ENCODE measurements around the gene TUT1. TPM values are rescaled to one million over a fixed set of nuclear protein-coding genes. Genes with fewer than 3 reads are reported as not detected.
"Not testable (repeated sequence)": the region's sequence is repeated elsewhere in the genome, so short reads cannot be mapped to it uniquely, and the experiment has no call there.

Gene TUT1
- total and polyA plus RNA-seq, 12 donors: 7.0 to 67.6 (median 15.5) TPM

GRCh38 chr11:62569611-62570010 lies 21.7 kb downstream of the TUT1 start:
- Histone ChIP-seq H3K36me3 (replicated peaks in 1 of 2) (peaks cover 0 to 78% of the 10 kb centered on the region in 2 donors), H3K27me3 (no peaks in the 10 kb centered on the region), H3K4me1 (replicated peaks in 1 of 2) (peaks cover 7 to 27% of the 10 kb centered on the region in 2 donors), H3K27ac (no peak overlapping the region), H3K9me3 (replicated peaks in 1 of 3) (no peaks in the 10 kb centered on the region), H3K4me3 (no peak overlapping the region)
- intact Hi-C loops (cut with DNase I): no loop called here
- WGBS, 4 donors: 59 to 73% (median 68%) methylated on average over 1 of the region's 1 CpG
- no peak for TF ChIP-seq CTCF (IDR thresholded peaks at IDR 0.05)
- TF ChIP-seq POLR2A (IDR thresholded peaks at IDR 0.05): no peak
- no peak for DNase-seq

- Histone ChIP-seq H3K9me3 (replicated peaks in 1 of 3) (no peaks in the 10 kb centered on the region), H3K4me3 (no peak overlapping the region), H3K27ac (no peak overlapping the region), H3K36me3 (replicated peaks in 1 of 2) (peaks cover 0 to 97% of the 10 kb centered on the region in 2 donors), H3K27me3 (no peaks in the 10 kb centered on the region), H3K4me1 (replicated peaks in 1 of 2) (peaks cover under 1 to 17% of the 10 kb centered on the region in 2 donors)
- WGBS, 4 donors: 69 to 83% (median 76%) methylated on average over 8 of the region's 8 CpGs
- intact Hi-C loops (cut with DNase I): no loop called here
- DNase-seq: no peak
- TF ChIP-seq POLR2A (IDR thresholded peaks at IDR 0.05): no peak
- no peak for TF ChIP-seq CTCF (IDR thresholded peaks at IDR 0.05)
Measured at GRCh38 chr11:62567018-62567633, 24.2 kb downstream of the TUT1 start.

- intact Hi-C loops (cut with DNase I): no loop called here
- Histone ChIP-seq H3K27ac (no peak overlapping the region), H3K27me3 (no peaks in the 10 kb centered on the region), H3K9me3 (replicated peaks in 1 of 3) (no peaks in the 10 kb centered on the region), H3K36me3 (replicated peaks in 1 of 2) (peaks cover 0 to 97% of the 10 kb centered on the region in 2 donors), H3K4me1 (replicated peaks in 1 of 2) (peaks cover 0 to 8% of the 10 kb centered on the region in 2 donors), H3K4me3 (no peak overlapping the region)
- DNase-seq: no peak
- 93 to 94% (median 94%) methylated on average over 8 of the region's 8 CpGs for whole genome bisulfite sequencing, 4 donors
- TF ChIP-seq CTCF (IDR thresholded peaks at IDR 0.05) (no peak), POLR2A (IDR thresholded peaks at IDR 0.05) (no peak)
Measured at GRCh38 chr11:62566247-62566646, 25.1 kb downstream of the TUT1 start.

- Histone ChIP-seq H3K36me3 (replicated peaks in 1 of 2) (peaks cover 0 to 91% of the 10 kb centered on the region in 2 donors), H3K4me3 (no peak overlapping the region), H3K27ac (no peak overlapping the region), H3K4me1 (replicated peaks in 1 of 2) (peaks cover 4 to 16% of the 10 kb centered on the region in 2 donors), H3K27me3 (no peaks in the 10 kb centered on the region), H3K9me3 (replicated peaks in 1 of 3) (no peaks in the 10 kb centered on the region)
- intact Hi-C loops (cut with DNase I): no loop called here
- DNase-seq: no peak
- no peak for TF ChIP-seq CTCF (IDR thresholded peaks at IDR 0.05)
- TF ChIP-seq POLR2A (IDR thresholded peaks at IDR 0.05): no peak
- 63 to 70% (median 69%) methylated on average over 5 of the region's 5 CpGs for WGBS, 4 donors
Measured at GRCh38 chr11:62565100-62565802, 26.1 kb downstream of the TUT1 start.

GRCh38 chr11:62561677-62562230 lies 29.6 kb downstream of the TUT1 start:
- not testable (repeated sequence) for H3K27me3 ChIP-seq; H3K4me3 ChIP-seq; DNase-seq; H3K9me3 ChIP-seq (replicated peaks in 1 of 3)
- intact Hi-C loops (cut with DNase I): loop anchor here in 1 of 2 donors (5.0 kb wide), 1 partner anchor 139 kb away; no protein-coding TSS in a partner anchor
- WGBS, 4 donors: 63 to 71% (median 67%) methylated on average over 3 of the region's 3 CpGs
- Histone ChIP-seq H3K27ac (peak overlapping the region in 1 of 5 donors; percentile 85), H3K4me1 (replicated peaks in 1 of 2) (peaks cover 7 to 20% of the 10 kb centered on the region in 2 donors), H3K36me3 (replicated peaks in 1 of 2) (peaks cover 0 to 74% of the 10 kb centered on the region in 2 donors)
